Epidermal melanocyte (primary cell): ENCODE results near the gene GRIA3.

Experiments used
- DNase-seq: peaks from one replicate; pipeline ENCODE4 v3.0.0; 2011; ENCODE audit warnings: low spot score; ENCODE audit not compliant: insufficient read length

Gene GRIA3

DNA sequence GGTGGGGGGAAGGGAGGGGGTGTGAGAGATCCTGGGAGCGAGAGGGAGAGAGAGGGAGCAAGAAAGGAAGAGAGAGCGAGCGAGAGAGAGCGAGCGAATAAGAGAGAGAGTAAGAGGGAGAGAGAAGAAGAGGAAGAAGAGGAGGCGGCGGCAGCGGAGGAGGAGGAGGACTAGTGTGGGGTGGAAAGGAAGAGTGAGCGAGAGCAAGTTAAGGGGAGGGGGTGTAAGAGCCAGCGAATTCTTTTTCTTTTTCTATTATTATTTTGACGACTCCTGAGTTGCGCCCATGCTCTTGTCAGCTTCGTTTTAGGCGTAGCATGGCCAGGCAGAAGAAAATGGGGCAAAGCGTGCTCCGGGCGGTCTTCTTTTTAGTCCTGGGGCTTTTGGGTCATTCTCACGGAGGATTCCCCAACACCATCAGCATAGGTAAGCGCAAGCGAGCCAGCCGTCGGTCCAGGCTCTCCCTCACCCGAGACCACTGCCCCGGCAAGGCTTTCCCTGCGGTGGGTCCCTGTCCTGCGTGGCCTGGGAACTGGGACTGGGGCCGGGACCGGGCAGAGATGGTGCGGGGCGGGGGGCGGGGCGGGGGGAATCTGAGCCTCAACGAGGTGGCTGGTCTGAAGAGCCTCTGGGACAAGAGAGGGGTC is at the start of gene GRIA3:
TSS of gene GRIA3 (plus strand) at position 60 of the 647 bp plus-strand sequence. CDS start at position 318, 258 bp downstream.
- no peak for DNase-seq

DNA sequence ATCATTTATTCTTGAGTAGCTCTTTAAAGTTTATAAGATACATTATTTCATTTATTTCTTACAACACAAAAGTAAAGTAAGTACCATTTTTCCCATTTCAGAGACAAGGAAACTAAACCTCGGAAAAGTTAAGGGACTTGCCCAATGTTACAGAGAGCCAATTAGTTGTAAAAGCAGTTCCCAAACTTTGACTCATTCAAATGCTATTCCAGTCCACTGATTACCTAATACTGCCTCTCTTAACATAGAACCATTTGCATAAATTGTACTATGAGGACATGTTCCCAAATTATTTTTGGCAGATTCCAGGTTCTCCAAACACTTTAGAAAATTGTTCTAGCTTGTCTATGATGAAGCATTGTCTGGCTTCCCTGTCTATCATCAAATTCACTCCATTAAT is 45.6 kb upstream of the GRIA3 start:
- no peak for DNase-seq

DNA sequence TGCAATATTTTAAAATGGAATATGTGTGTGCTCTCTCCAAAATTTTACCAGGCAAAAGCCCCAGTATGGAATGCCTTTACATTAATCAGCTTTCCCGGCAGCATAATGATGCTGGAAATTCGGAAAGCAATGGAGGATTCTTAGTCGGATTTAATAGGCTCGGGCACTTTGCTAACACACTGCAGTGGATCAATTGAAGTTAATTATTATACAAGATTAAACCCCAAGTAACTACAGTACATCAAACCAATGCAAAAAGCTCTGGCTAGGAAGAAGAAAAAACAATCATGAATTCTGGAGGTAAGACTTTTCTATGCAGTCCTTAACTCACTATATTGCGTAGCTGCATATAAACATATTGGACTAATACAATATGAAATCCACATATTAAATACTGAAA is 43.6 kb upstream of the GRIA3 start:
- no peak for DNase-seq

DNA sequence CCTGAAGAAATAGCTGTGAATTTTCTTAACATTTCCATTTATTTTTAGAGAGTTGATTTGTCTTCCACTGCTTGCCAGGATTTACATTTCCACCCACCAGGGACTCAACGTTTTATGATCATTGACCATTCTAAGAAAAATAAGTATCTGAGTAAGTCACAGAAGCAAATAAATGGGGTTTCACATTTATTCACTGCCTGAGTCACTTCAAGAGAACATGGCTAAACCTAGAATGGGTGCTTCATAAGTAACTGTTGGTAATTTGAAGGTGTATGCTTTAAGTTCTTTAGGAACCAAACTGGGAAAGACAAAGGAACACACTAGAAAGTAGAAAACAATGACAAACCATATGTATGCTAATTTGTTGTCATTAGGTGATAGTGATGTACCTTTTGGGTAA is 43.2 kb upstream of the GRIA3 start:
- DNase-seq, result no peak

DNA sequence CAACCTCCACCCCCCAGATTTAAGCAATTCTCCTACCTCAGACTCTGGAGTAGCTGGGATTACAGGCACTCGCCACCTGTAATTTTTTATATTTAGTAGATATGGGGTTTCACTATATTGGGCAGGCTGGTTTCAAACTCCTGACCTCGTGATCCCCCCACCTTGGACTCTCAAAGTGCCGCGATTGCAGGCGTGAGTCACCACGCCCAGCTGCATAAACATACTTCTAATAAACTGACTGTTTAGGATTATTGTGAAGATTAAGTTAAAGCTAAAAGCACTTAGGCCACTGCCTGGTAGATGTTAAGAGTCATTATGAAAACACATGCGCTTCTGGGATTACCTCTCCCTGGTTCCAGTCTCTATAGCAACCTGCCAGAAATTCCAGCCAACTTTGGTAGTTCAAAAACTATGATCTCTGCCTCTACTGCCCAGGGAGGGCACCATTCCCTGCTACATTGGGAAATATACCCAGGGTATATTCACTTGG is 30.2 kb upstream of the GRIA3 start:
- no peak for DNase-seq

DNA sequence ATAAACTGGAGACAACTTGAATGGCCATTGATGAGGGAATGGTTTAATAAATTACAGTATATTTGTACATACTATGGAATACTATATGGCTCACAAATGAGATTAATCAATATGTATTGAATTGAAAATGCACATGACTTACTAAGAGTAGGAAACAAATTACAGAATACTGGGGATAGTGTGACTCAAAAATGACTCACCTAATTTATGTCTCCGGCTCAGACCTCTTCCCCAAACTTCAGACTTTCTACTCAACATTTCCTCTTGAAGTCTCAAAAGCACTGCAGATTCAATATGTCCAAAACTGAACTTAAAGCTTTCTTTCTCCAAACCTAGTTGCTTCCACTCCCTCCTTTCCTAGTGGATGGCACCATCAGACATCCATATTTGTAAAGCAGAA is 28.8 kb upstream of the GRIA3 start:
- no peak for DNase-seq

DNA sequence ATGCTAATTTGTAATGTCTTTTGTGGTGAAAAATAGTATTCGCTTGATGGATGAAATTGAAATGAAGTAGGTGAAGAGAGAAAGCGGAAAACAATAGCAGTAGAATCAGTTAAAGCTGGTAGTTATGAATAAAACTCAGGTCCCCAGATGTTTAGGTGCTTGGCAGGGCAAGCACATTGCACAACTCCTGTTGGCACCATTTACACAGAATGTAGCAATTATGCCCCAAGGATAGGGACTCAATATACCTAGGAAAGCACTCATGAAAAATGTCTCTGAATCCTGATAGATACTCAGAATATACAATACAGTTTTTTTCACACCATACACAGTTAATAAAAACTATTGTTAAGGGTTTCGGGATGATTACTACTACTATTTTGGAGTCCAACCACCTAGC is 26.5 kb upstream of the GRIA3 start:
- no peak for DNase-seq

DNA sequence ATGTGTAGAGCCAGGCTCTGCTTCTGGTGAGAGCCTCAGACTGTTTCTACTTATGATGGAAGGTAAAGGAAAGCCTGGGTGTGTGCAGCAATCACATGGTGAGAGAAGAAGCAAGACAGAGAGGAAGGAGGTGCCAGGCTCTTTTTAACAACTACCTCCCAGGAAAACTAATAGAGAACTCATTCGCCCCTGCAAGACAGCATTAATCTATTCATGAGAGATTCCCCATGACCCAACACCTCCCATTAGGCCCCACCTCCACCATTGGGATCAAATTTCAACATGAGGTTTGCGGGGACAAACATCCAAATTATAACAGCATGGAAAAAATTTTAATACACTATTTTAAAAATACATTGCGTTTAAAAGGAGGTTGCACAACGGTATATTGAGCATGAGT is 24.7 kb upstream of the GRIA3 start:
- no peak for DNase-seq

DNA sequence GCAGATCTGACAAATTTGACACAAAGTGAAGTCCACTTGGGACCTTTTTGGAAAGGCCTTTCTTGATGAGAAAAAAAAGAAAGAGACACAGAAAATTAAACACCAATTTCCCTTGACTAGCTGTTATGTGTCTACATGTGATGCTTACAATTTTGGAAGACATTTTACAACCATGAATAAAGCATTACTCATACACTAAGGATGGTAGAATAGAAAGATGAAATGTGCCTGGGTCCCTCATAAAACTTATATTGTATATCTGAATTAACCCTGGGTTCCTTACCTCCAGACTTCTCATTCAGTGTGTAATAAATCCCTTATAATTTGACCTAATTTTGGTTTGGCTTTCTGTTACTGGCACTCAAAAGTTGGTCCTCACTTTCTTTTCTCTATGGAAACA is 16.5 kb upstream of the GRIA3 start:
- no peak for DNase-seq

DNA sequence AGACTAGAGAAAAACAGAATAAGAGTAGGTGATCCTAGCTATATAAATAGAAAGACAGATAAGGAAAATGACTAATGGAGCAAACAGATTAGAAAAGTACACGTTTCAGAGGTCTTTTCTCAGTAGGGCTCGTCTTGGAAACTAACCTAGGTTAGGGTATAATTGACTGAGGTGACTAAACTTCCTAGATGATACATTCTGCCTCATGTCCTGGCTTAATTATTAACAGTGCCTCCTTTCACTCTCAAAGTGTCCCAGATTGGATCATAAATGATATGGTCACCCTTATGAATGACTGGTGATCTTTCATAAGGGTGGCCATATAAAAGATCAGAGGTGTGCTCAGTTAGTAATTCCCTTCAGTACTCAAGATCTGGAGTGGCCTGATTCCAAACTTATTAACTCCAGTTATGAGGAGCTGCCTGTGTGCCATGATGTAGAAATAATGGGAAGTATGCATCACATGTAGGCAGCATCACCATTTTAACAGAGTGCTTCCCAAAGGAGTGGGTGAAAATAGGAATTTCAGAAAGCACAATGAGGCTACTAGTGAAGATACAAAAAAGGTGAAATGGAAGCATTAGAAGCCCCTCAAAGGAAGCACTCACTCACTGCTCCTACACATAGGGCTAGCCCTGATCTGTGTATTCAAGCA is 14.7 kb upstream of the GRIA3 start:
- DNase-seq, result no peak

DNA sequence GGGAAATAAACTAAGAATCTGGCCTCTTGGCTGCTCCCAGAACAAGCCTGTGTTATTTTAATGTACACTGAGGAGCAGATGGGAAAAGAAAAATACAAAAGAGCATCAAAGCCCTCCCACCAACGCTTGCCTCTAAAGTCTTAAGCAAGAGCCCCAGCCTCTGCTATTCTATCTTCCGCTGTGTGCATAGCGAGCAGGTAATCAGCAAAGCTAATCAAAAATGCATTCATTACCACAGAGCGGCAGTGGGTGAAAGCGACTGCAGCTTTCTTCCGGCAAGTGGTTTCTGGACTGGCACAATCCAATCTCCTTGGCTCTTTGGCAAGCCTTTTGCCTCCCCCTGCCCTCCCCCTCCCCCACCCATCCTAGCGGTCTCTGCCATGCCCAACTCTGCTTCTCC is 13.5 kb upstream of the GRIA3 start:
- DNase-seq, result no peak

DNA sequence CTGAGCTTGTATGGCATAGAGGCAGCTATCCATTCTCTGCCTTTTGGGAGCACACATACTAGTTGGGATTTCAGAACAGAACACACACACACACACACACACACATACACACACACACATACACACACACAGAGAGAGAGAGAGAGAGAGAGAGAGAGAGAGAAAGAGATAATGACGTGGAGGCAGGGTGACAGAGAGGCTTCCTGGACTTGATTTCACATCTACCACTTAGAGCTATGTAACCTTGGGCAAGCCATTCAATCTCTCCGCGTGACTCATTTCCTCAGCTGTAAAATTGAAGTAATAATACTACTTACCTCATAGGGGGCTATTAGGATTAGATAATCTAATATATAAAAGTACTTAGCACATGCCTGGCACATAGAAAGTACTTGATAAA is 12.3 kb upstream of the GRIA3 start:
- no peak for DNase-seq

DNA sequence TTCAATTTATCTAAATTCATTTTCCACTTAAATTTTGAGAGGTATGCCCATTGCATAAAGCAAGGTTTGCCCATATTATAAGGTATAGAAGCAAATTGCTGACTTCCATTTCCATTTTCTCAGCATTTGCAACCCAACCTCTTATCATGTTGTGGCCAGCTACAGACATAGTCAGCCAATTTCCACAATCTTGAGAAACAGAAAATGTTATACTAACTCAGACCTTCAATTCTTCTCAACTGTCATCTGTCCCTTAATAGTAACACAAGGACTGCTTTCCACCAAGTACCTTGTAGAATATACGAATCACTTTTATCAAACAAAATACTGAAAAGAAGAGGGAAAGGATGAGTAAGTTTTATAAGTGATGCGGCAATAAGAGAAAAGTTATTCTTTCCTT is 11.2 kb upstream of the GRIA3 start:
- no peak for DNase-seq

DNA sequence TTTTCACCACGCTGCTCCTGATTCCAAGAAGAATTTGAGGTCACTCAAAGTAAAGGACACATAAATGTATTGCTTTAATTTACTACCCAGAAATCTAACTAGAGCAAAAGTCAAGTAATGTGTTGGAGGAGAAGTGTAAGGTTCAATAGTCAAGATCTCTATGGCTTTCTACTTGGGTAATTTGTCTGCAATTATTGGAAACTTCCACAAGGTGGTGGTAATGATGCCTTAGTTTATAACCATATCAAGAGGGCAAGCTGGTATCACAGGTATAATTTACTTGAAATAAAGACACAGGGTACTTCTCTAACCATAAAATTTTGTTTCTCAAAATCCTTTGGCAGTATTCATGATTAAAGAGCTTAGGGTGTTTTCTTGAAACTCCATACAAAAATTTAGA is 10.2 kb upstream of the GRIA3 start:
- no peak for DNase-seq

DNA sequence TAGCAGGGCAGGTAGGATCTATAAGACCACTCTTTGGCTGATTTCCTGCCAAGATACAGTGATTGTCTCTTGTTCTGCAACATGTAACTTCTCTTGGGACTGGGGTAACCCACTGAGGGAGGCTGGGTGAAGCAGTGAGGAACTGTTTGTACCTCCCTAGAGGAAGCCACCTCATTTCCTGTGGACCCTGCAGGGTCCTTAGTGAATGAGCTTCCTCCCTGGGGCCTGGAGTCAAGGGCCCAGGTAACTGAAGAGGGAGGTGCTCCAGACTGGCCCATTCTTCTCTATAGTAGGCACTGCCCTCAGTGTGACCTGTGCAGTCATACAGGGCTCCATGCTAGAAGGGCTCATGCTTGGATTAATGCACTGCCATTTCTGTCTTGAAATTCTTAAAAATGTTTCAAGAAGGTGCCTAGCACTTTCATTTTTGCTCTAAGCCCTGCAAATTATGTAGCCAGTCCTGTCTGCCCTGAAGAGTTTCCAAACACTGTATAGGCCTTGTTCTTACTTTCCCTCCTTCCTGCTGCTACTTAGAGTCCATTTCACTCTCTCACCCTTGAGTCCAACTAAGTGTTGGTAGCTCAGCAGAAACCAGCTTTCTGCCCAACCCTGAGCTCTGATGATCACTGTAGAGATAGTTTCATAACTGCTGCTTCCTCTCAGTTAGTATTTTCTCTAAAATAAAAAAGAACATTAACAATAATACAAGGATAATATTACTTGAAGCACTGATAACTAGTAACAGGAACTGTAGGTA is 8.5 kb upstream of the GRIA3 start:
- no peak for DNase-seq

DNA sequence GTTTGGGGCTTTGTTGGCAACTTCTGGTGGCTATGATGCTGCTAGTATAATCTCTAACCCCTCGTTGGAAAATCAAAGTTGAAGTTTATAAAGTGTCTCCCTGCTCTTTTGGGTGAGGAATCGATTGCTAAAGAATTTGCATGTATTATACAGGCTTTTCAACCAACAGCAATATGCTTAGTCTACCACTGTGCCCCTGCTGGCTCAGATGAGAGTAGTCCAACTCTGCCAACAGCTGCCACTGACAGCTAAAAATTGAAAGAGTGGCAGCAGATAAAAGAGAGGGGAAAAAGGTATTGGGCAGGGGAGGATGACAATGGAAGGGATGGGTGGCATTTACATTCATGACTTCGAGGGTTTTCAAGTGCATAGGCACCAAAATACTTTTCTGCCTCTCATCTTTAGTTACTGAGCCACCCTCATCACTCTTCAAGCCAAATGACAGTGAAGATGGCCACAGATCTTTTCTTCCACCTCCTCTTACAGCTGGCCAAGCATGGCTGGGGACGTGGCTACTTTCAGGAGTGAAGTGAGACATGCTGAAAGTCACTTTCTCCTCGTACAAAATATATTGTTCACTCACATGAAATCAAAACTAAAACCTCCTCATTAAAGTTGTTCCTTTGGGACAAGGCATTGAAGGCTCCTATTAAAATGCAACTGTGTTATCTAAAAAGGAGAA is 2.7 kb upstream of the GRIA3 start:
- DNase-seq, result no peak

DNA sequence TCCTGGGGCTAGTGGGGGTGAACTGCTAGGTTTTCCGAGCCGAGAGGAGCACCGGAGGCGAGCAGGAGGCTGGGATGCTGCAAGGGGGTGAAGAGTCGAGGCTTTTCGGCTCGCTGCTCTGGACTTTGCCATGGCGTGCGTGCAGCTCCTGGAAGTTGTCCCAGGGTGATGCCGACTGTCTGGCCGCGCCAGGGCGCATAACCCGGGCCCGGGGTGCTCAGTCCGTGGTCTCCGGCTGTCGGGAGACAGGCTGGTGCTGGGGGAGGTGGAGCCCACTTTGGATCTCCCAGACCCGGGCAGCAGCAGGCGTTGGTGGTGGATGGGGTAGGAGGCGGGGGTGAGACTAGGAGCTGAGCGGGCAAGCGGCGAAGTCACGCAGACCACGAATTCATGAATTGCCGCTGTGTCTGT is 793 bp downstream of the GRIA3 start:
- no peak for DNase-seq

DNA sequence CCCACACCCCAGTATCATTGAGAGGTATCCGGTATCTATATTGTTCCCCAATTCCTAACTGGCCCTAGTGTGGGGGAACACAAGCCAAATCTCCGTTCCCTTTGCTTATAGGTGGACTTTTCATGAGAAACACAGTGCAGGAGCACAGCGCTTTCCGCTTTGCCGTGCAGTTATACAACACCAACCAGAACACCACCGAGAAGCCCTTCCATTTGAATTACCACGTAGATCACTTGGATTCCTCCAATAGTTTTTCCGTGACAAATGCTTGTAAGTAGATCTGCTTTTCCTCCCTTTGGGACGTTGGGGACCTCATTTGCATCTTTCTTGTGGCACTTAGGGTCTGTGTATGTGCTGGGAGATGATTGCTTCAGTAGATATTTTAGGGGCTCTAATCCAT is 1.6 kb downstream of the GRIA3 start:
- DNase-seq, result no peak

DNA sequence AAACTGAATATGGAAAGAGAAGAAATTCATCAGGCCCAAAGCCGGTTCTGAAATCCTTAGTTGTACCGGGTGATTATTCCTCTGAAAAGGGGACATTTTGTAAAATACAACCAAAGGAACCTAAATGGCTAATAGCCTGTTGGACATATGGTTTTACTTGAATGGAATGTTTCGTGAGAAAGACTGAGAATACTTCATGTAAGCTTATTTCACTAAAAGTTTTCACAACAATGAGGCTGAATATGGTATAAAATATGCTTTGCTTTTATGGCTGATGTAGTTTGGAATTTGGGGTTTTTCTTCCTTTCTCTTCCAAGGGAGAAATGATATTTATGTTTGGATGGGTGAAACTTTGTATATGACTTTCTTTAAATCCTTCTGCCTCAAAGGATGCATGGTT is 2.7 kb downstream of the GRIA3 start:
- no peak for DNase-seq

DNA sequence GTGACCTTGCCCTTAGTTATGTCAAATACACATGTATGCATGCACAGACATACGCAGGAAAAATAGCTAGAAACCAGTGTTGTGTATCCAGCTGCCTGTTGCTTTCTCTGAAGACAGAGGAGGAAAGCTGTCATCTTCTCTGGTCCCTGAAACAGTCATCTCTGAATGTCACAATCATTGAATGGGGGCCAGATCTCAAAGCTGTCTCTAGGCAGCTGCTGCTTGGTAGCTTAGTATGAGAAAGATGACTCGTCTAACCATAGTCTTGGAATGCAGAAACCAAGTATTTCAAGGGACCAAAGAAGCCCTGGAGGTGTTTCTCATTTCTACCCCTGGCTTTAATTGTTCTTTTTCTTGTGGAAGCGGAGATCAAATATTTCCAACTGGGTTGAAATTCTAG is 4.0 kb downstream of the GRIA3 start:
- no peak for DNase-seq

DNA sequence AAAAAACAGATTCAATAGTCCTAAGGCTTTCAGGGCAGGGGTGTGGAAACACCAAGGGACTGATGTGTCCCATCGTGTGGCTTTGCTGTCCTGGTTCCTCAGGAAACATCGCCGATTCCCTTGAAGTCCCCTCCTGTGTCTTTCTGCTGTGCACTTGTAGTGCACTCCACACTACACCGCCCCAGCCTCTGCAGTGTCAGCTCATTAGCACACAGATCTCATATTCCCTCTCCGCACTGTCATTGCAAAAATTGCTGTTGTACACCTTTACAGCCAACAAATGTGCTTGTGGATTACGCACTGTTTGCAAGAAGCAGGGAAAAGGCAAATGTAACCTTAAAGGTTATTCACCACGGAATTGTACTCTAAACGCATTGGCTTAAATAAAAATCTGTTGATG is 5.3 kb downstream of the GRIA3 start:
- DNase-seq, result no peak

DNA sequence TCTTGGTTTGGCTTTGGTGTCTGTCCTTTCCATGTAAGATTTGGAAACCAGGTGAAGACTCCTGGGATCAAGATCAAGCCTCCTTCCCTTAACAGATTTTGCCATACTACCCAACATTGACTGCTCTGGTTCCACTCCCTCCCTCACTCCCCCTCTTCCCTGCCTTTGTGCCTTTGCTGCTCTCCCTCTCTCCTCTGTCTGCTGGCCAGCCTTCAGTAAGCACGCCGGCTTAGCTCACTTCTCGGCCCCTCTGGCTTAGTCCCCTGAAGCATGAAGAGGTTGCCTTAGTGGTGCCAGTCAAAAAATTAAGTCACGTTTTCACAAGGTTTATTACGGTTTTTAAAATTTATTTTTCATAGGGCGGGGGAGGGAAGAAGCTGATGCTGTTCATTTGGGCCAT is 6.0 kb downstream of the GRIA3 start:
- DNase-seq, result no peak
